Neural cell (in vitro differentiated cells): Measurements from ENCODE around the gene DMRT1.

Source experiments
- CTCF ChIP-seq: fragments of 450-650 bp; IDR thresholded peaks from 2 replicates; pipeline ENCODE4 v1.5.1; 2014; ENCODE audit warnings: antibody characterized with exemption, mild to moderate bottlenecking, moderate library complexity; ENCODE audit not compliant: poor library complexity, severe bottlenecking
- REST ChIP-seq: IDR thresholded peaks from 2 replicates; pipeline ENCODE4 v1.6.1; 2012; ENCODE audit warnings: borderline replicate concordance

GRCh38 chr9:859251-859650, 17.8 kb downstream of the DMRT1 start:
- TF ChIP-seq CTCF (no peak), REST (no peak)
